Islet of Langerhans (tissue), 1 donor: ENCODE data around the gene TMEM167B.
"Not testable (repeated sequence)": the region's sequence is repeated elsewhere in the genome, so short reads cannot be mapped to it uniquely, and the experiment has no call there.

Experiments
- FAIRE-seq: peaks from one replicate; lab custom pipeline; 2011; peaks lifted over from hg19 to GRCh38; lab: Jason Lieb, UNC

TMEM167B gene

GRCh38 chr1:109114342-109114674 is 23.7 kb downstream of the TMEM167B start:
- no peak for FAIRE-seq

GRCh38 chr1:109115685-109116084 is 25.1 kb downstream of the TMEM167B start:
- FAIRE-seq = no peak

- FAIRE-seq = no peak
Observed at GRCh38 chr1:109116286-109116685, 25.7 kb downstream of the TMEM167B start.

- FAIRE-seq = no peak
Observed at GRCh38 chr1:109118089-109118488, 27.5 kb downstream of the TMEM167B start.

- FAIRE-seq = no peak
Observed at GRCh38 chr1:109120356-109120755, 29.8 kb downstream of the TMEM167B start.

- no peak for FAIRE-seq
Observed at GRCh38 chr1:109131059-109131458, 40.5 kb downstream of the TMEM167B start.

- FAIRE-seq = no peak
Observed at GRCh38 chr1:109131800-109132199, 41.2 kb downstream of the TMEM167B start.

GRCh38 chr1:109133002-109133706 is 42.6 kb downstream of the TMEM167B start:
- no peak for FAIRE-seq

- FAIRE-seq = no peak
Observed at GRCh38 chr1:109133815-109134214, 43.3 kb downstream of the TMEM167B start.

GRCh38 chr1:109134423-109134822 is 43.9 kb downstream of the TMEM167B start:
- FAIRE-seq = no peak

- no peak for FAIRE-seq
Observed at GRCh38 chr1:109135940-109136339, 45.4 kb downstream of the TMEM167B start.

- no peak for FAIRE-seq
Observed at GRCh38 chr1:109136766-109137165, 46.2 kb downstream of the TMEM167B start.

GRCh38 chr1:109137958-109138357 is 47.4 kb downstream of the TMEM167B start:
- FAIRE-seq = no peak

- no peak for FAIRE-seq
Observed at GRCh38 chr1:109138358-109138757, 47.8 kb downstream of the TMEM167B start.

GRCh38 chr1:109140392-109140791 is 49.8 kb downstream of the TMEM167B start:
- FAIRE-seq = no peak

GRCh38 chr1:109142260-109142659 is 51.7 kb downstream of the TMEM167B start:
- no peak for FAIRE-seq

- not testable (repeated sequence) for FAIRE-seq
Observed at GRCh38 chr1:109142725-109143124, 52.2 kb downstream of the TMEM167B start.
